NCI-H2081 (cell line): ENCODE results near the gene B4GALT6.

Experiments
- DNase-seq, 2 experiments: peaks; one replicate each; lab custom pipeline; 2025; lab: John Stamatoyannopoulos, UW

Gene B4GALT6

GRCh38 chr18:31659576-31660177 lies 24.7 kb downstream of the B4GALT6 start:
- DNase-seq: no peak

GRCh38 chr18:31658670-31659575 lies 25.5 kb downstream of the B4GALT6 start:
- no peak for DNase-seq

- DNase-seq: peak in 1 of 2 experiments; percentile 34
Measured at GRCh38 chr18:31657823-31658669, 26.3 kb downstream of the B4GALT6 start.

GRCh38 chr18:31656754-31657153 lies 27.6 kb downstream of the B4GALT6 start:
- DNase-seq: no peak

GRCh38 chr18:31655354-31655753 lies 29.0 kb downstream of the B4GALT6 start:
- DNase-seq: no peak

- DNase-seq: no peak
Measured at GRCh38 chr18:31652877-31653276, 31.5 kb downstream of the B4GALT6 start.

GRCh38 chr18:31652357-31652756 lies 32.0 kb downstream of the B4GALT6 start:
- DNase-seq: no peak

GRCh38 chr18:31651369-31651768 lies 33.0 kb downstream of the B4GALT6 start:
- DNase-seq: no peak

GRCh38 chr18:31649978-31650719 lies 34.2 kb downstream of the B4GALT6 start:
- DNase-seq: no peak

- no peak for DNase-seq
Measured at GRCh38 chr18:31649449-31649848, 34.9 kb downstream of the B4GALT6 start.

GRCh38 chr18:31648966-31649429 lies 35.4 kb downstream of the B4GALT6 start:
- DNase-seq: no peak

- DNase-seq: no peak
Measured at GRCh38 chr18:31648458-31648857, 35.9 kb downstream of the B4GALT6 start.

- peak in 1 of 2 experiments; percentile 54 for DNase-seq
Measured at GRCh38 chr18:31647127-31647753, 37.1 kb downstream of the B4GALT6 start.

GRCh38 chr18:31646332-31647126 lies 37.9 kb downstream of the B4GALT6 start:
- no peak for DNase-seq

- no peak for DNase-seq
Measured at GRCh38 chr18:31645411-31645810, 39.0 kb downstream of the B4GALT6 start.

GRCh38 chr18:31643003-31643402 lies 41.4 kb downstream of the B4GALT6 start:
- DNase-seq: no peak

- no peak for DNase-seq
Measured at GRCh38 chr18:31637445-31637844, 46.9 kb downstream of the B4GALT6 start.

GRCh38 chr18:31636387-31636786 lies 48.0 kb downstream of the B4GALT6 start:
- DNase-seq: no peak

GRCh38 chr18:31634331-31634713 lies 50.1 kb downstream of the B4GALT6 start:
- DNase-seq: no peak
